Liver (tissue), 9 donors: ENCODE measurements around the gene PLAC8. TPM values are rescaled to one million over a fixed set of nuclear protein-coding genes. Genes with fewer than 3 reads are reported as not detected.
A peak's percentile ranks its signal among the peaks of the same experiment; 100 is the strongest.

Source experiments
- DNase-seq: peaks from one replicate; pipeline ENCODE4 v3.0.0-alpha.2; 2017; ENCODE audit warnings: low spot score
- H3K27ac ChIP-seq, 2 donors: one replicate each; pipeline ENCODE4 v1.7.0; 2013; ENCODE audit warnings: inconsistent platforms in 2 of 2, low read length in 2 of 2, control low read depth in 1 of 2, low read depth in 1 of 2, mild to moderate bottlenecking in 1 of 2
- H3K27me3 ChIP-seq, 4 donors: one replicate each; pipeline versions ENCODE4 v1.6.1 to v1.7.0; 2013; ENCODE audit warnings: low read length in 3 of 4, inconsistent platforms in 1 of 4, mild to moderate bottlenecking in 1 of 4, moderate library complexity in 1 of 4; ENCODE audit not compliant: control insufficient read depth in 4 of 4, insufficient read depth in 4 of 4
- H3K36me3 ChIP-seq, 4 donors: one replicate each; pipeline versions ENCODE4 v1.6.1 to v1.7.0; 2013; ENCODE audit warnings: low read length in 3 of 4, mild to moderate bottlenecking in 3 of 4, low read depth in 1 of 4, moderate library complexity in 1 of 4; ENCODE audit not compliant: control insufficient read depth in 4 of 4, insufficient read depth in 3 of 4
- H3K4me1 ChIP-seq, 4 donors: one replicate each; pipeline versions ENCODE4 v1.6.1 to v1.7.0; 2013; ENCODE audit warnings: low read length in 3 of 4, mild to moderate bottlenecking in 3 of 4, moderate library complexity in 1 of 4; ENCODE audit not compliant: control insufficient read depth in 4 of 4, insufficient read depth in 4 of 4
- H3K4me3 ChIP-seq, 3 donors: one replicate each; pipeline versions ENCODE4 v1.6.1 to v1.7.0; 2013; ENCODE audit warnings: low read length in 3 of 3, control low read depth in 1 of 3, low read depth in 1 of 3, mild to moderate bottlenecking in 1 of 3
- H3K9ac ChIP-seq, 2 donors: one replicate each; pipeline ENCODE4 v1.7.0; 2013; ENCODE audit warnings: low read length in 2 of 2, mild to moderate bottlenecking in 2 of 2, moderate library complexity in 2 of 2, control low read depth in 1 of 2, low read depth in 1 of 2
- H3K9me3 ChIP-seq, 4 donors: one replicate each; pipeline versions ENCODE4 v1.6.1 to v1.7.0; 2013; ENCODE audit warnings: low read length in 3 of 4; ENCODE audit not compliant: control insufficient read depth in 4 of 4
- EGR1 ChIP-seq, 2 donors: IDR thresholded peaks; 2 replicates each; pipeline ENCODE4 v1.6.1; 2016 to 2018; ENCODE audit warnings: antibody characterized with exemption in 2 of 2, low read depth in 2 of 2
- FOXA2 ChIP-seq: IDR thresholded peaks from 2 replicates; pipeline ENCODE4 v1.6.1; 2016; ENCODE audit warnings: antibody characterized with exemption
- GABPA ChIP-seq, 2 donors: IDR thresholded peaks in 1 of 2; conservative IDR thresholded peaks in 1 of 2; 2 replicates each; pipeline ENCODE4 v1.6.1; 2016; ENCODE audit warnings: antibody characterized with exemption in 2 of 2, mild to moderate bottlenecking in 1 of 2, moderate library complexity in 1 of 2
- HNF4A ChIP-seq, 2 donors: conservative IDR thresholded peaks; 2 replicates each; pipeline ENCODE4 v1.6.1; 2016; ENCODE audit warnings: antibody characterized with exemption in 2 of 2, mild to moderate bottlenecking in 2 of 2
- HNF4G ChIP-seq: IDR thresholded peaks from 2 replicates; pipeline ENCODE4 v1.6.1; 2016; ENCODE audit warnings: antibody characterized with exemption
- JUND ChIP-seq, 2 donors: IDR thresholded peaks; 2 replicates each; pipeline ENCODE4 v1.6.1; 2016; ENCODE audit warnings: antibody characterized with exemption in 2 of 2
- NR2F2 ChIP-seq: IDR thresholded peaks from 2 replicates; pipeline ENCODE4 v1.6.1; 2016; ENCODE audit warnings: antibody characterized with exemption
- RAD21 ChIP-seq, 2 donors: IDR thresholded peaks; 2 replicates each; pipeline ENCODE4 v1.6.1; 2016; ENCODE audit warnings: antibody characterized with exemption in 2 of 2, mild to moderate bottlenecking in 2 of 2
- RXRA ChIP-seq, 2 donors: IDR thresholded peaks; 2 replicates each; pipeline ENCODE4 v1.6.1; 2017 to 2018; ENCODE audit warnings: antibody characterized with exemption in 2 of 2, mild to moderate bottlenecking in 1 of 2
- SP1 ChIP-seq: IDR thresholded peaks from 2 replicates; pipeline ENCODE4 v1.6.1; 2018; ENCODE audit warnings: antibody characterized with exemption, mild to moderate bottlenecking
- TAF1 ChIP-seq: conservative IDR thresholded peaks from 2 replicates; pipeline ENCODE4 v1.6.1; 2016; ENCODE audit warnings: antibody characterized with exemption, mild to moderate bottlenecking
- WGBS: extraction: QIAGEN DNeasy Blood & Tissue Kit; methylation state at CpG from one replicate; pipeline ENCODE4 v1.1.7; 2013; 5-methylcytosine and 5-hydroxymethylcytosine counted together
- polyA plus RNA-seq, 2 donors: library from polyadenylated mRNA; stranded (reverse) in 1 of 2; unstranded in 1 of 2; fragments of 200-250 nt in 1 of 2; fragments of >200 nt in 1 of 2; fragmentation: Nextera tagmentation in 1 of 2; extraction: Ambion mirVana in 1 of 2; gene quantifications; one replicate each; pipeline versions ENCODE4 v1.2.1 to v1.2.3, GENCODE V29; 2013 to 2015
- total RNA-seq, 2 donors: library from RNA; depleted of rRNA; stranded (reverse); fragments of >200 nt; gene quantifications; one replicate each; pipeline ENCODE4 v1.2.3, GENCODE V29; 2014
- TF ChIP-seq, protein P1 (sequence below): IDR thresholded peaks from 2 replicates; pipeline ENCODE4 v1.6.1; 2016; ENCODE audit warnings: antibody characterized with exemption
- TF ChIP-seq, protein P2 (sequence below): IDR thresholded peaks from 2 replicates; pipeline ENCODE4 v1.6.1; 2016; ENCODE audit warnings: antibody characterized with exemption, mild to moderate bottlenecking
- TF ChIP-seq, protein P3 (sequence below): IDR thresholded peaks from 2 replicates; pipeline ENCODE4 v1.6.1; 2016; ENCODE audit warnings: antibody characterized with exemption
- donor health status: healthy.
- donor health status: healthy.
- donor health status: healthy.
- donor health status: healthy.
- donor health status: healthy.

Gene PLAC8, protein sequence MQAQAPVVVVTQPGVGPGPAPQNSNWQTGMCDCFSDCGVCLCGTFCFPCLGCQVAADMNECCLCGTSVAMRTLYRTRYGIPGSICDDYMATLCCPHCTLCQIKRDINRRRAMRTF
- total RNA-seq: 10 to 100 TPM in 1 of 2 donors, 1 to 10 TPM in 1; 9.9 to 63.2 TPM
- 10 to 100 TPM in 1 of 2 donors, 1 to 10 TPM in 1; 8.1 to 18.6 TPM for polyA plus RNA-seq

DNA sequence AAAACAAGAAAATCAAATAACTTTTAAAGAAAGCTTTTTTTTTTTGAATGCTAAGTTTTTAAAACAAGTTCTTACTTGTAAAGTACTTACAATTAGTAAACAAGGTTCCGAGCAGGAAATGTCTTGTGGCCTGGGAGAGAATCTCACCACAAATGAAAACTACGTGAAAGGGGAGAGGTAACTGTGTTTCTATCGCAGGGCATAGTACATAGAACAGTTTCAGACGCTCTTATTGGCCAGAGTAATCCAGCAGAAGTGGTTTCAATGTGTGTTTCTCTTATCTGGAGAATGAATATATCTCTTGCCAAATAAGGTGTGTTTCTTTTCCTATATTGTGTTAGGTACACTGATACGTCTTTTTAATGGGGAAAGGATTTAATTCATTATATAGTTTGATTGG, at the start of gene PLAC8:
TSS of gene PLAC8 (minus strand) at position 154 of the 400 bp plus-strand sequence. CDS start 6,808 bp downstream, outside the sequence.
- Histone ChIP-seq H3K9ac (peak within 1 kb of the TSS in 1 of 2 donors; percentile 59), H3K36me3 (no peaks in the 10 kb centered on the region), H3K27ac (peak within 1 kb of the TSS in 1 of 2 donors; percentile 46), H3K27me3 (no peaks in the 10 kb centered on the region), H3K4me1 (peaks cover 0 to 7% (median 5%) of the 10 kb centered on the region in 4 donors), H3K9me3 (no peaks in the 10 kb centered on the region), H3K4me3 (peak within 1 kb of the TSS in 1 of 3 donors; percentile 33)
- WGBS: 53% methylated on average over 5 of the region's 5 CpGs
- DNase-seq: no peak
- TF ChIP-seq JUND (IDR thresholded peaks at IDR 0.05) (no peak), SP1 (no peak), RAD21 (IDR thresholded peaks at IDR 0.05) (no peak), HNF4G (no peak), TAF1 (peak; percentile 92), GABPA (IDR thresholded peaks at IDR 0.05 in 1 of 2, conservative IDR thresholded peaks at IDR 0.05 in 1 of 2) (no peak), EGR1 (IDR thresholded peaks at IDR 0.05; ENCODE audit: low read depth in 2 of 2) (no peak)
- TF ChIP-seq, protein P1, sequence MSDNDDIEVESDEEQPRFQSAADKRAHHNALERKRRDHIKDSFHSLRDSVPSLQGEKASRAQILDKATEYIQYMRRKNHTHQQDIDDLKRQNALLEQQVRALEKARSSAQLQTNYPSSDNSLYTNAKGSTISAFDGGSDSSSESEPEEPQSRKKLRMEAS: no peak

DNA sequence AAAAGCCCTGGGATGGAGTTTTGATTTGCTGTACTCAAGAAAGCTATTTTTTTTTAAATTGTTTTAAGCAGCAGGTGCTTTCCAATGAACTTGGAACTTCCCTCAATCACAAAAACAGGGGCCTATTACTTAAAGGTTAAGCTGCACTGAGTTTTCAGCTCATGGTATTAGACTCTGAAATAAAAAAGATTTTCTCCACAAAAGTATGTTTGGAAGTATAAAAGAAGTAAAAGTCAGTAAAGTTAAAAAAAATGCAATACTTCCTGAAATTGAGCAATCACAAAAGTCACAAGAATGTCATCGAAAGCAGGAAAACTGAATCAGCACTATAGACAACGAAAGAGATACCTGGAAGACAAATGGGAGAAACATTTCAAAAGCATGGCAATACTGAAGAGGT, 38.9 kb upstream of the PLAC8 start:
- no peak for DNase-seq
- no peaks in the 10 kb centered on the region for H3K4me1 ChIP-seq
- H3K36me3 ChIP-seq: no peaks in the 10 kb centered on the region
- H3K27me3 ChIP-seq: no peaks in the 10 kb centered on the region
- no peak for TF ChIP-seq RXRA (IDR thresholded peaks at IDR 0.05)
- TF ChIP-seq NR2F2: no peak
- TF ChIP-seq, protein P2, sequence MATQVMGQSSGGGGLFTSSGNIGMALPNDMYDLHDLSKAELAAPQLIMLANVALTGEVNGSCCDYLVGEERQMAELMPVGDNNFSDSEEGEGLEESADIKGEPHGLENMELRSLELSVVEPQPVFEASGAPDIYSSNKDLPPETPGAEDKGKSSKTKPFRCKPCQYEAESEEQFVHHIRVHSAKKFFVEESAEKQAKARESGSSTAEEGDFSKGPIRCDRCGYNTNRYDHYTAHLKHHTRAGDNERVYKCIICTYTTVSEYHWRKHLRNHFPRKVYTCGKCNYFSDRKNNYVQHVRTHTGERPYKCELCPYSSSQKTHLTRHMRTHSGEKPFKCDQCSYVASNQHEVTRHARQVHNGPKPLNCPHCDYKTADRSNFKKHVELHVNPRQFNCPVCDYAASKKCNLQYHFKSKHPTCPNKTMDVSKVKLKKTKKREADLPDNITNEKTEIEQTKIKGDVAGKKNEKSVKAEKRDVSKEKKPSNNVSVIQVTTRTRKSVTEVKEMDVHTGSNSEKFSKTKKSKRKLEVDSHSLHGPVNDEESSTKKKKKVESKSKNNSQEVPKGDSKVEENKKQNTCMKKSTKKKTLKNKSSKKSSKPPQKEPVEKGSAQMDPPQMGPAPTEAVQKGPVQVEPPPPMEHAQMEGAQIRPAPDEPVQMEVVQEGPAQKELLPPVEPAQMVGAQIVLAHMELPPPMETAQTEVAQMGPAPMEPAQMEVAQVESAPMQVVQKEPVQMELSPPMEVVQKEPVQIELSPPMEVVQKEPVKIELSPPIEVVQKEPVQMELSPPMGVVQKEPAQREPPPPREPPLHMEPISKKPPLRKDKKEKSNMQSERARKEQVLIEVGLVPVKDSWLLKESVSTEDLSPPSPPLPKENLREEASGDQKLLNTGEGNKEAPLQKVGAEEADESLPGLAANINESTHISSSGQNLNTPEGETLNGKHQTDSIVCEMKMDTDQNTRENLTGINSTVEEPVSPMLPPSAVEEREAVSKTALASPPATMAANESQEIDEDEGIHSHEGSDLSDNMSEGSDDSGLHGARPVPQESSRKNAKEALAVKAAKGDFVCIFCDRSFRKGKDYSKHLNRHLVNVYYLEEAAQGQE: no peak
- no peak for TF ChIP-seq SP1
- no peak for TF ChIP-seq FOXA2
- TF ChIP-seq HNF4G: no peak
- no peak for TF ChIP-seq HNF4A (conservative IDR thresholded peaks at IDR 0.05)
- no peak overlapping the region for H3K4me3 ChIP-seq
- H3K27ac ChIP-seq: no peak overlapping the region
- no peak overlapping the region for H3K9ac ChIP-seq
- WGBS: 56% methylated on average over 2 of the region's 2 CpGs
- H3K9me3 ChIP-seq: peaks cover 0 to 11% (median 0%) of the 10 kb centered on the region in 4 donors

DNA sequence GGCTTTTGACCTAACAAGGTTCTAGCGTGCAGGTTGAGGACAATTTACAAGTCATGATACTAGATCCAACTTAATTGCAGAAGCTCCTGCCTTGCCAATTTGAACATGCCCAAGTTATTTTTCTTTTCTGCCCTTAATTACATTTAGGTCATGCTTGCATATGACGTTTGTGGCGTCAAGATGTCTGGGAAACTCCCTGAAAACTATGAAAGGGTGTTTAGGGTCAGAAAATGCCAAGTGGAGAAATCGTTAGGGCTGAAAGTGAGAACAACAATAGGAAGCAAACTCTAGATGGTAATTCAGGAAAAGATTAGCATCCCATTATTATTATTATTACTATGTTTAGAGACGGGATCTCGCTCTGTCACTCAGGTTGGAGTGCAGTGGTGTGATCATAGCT, 38.2 kb upstream of the PLAC8 start:
- Histone ChIP-seq H3K27me3 (no peaks in the 10 kb centered on the region), H3K27ac (no peak overlapping the region), H3K4me1 (no peaks in the 10 kb centered on the region), H3K36me3 (no peaks in the 10 kb centered on the region), H3K9me3 (peaks cover 0 to 11% (median 0%) of the 10 kb centered on the region in 4 donors), H3K4me3 (no peak overlapping the region), H3K9ac (no peak overlapping the region)
- DNase-seq: no peak
- peak; percentile 17 for TF ChIP-seq NR2F2
- TF ChIP-seq, protein P3, sequence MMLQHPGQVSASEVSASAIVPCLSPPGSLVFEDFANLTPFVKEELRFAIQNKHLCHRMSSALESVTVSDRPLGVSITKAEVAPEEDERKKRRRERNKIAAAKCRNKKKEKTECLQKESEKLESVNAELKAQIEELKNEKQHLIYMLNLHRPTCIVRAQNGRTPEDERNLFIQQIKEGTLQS: no peak
- TF ChIP-seq RXRA (IDR thresholded peaks at IDR 0.05): peak in 1 of 2 donors; percentile 3
- 73% methylated on average over 6 of the region's 6 CpGs for WGBS
